Keratinocyte (primary cell): ENCODE results near the gene TET1. TPM values are rescaled to one million over a fixed set of nuclear protein-coding genes. Genes with fewer than 3 reads are reported as not detected.

ENCODE experiments used
- DNase-seq: peaks from one replicate; pipeline ENCODE4 v3.0.0-alpha.2; 2011; ENCODE audit warnings: low read depth, missing footprints, low spot score
- FAIRE-seq: peaks from 2 replicates; lab custom pipeline; 2011; peaks lifted over from hg19 to GRCh38; lab: Jason Lieb, UNC
- H2AFZ ChIP-seq: 2 replicates; pipeline ENCODE4 v1.6.0; 2012; ENCODE audit warnings: low read length, control low read depth, inconsistent platforms; ENCODE audit not compliant: control insufficient read depth
- H3K27ac ChIP-seq: 2 replicates; pipeline ENCODE4 v1.5.1; 2011; ENCODE audit warnings: low read length; ENCODE audit not compliant: control insufficient read depth, insufficient read depth
- H3K27me3 ChIP-seq: 3 replicates; pipeline ENCODE4 v1.6.0; 2011; ENCODE audit warnings: low read length; ENCODE audit not compliant: control insufficient read depth, insufficient read depth; ENCODE audit errors: extremely low read depth
- H3K36me3 ChIP-seq, 2 experiments: 2 replicates in 1 of 2; 3 replicates in 1 of 2; pipeline ENCODE4 v1.5.1; 2011; ENCODE audit warnings: low read length in 2 of 2, mild to moderate bottlenecking in 1 of 2; ENCODE audit not compliant: control insufficient read depth in 2 of 2, insufficient read depth in 2 of 2; ENCODE audit errors: extremely low read depth in 1 of 2
- H3K4me1 ChIP-seq: 3 replicates; pipeline ENCODE4 v1.5.1; 2011; ENCODE audit warnings: low read length; ENCODE audit not compliant: control insufficient read depth, insufficient read depth; ENCODE audit errors: extremely low read depth
- H3K4me2 ChIP-seq: 3 replicates; pipeline ENCODE4 v1.6.0; 2011; ENCODE audit warnings: low read depth, low read length; ENCODE audit not compliant: control insufficient read depth, insufficient read depth; ENCODE audit errors: extremely low read depth
- H3K4me3 ChIP-seq, 3 experiments: fragments of 200-600 bp in 1 of 3; sonication (generic) in 1 of 3; 2 replicates in 2 of 3; 3 replicates in 1 of 3; pipeline ENCODE4 v1.5.1; 2011 to 2016; ENCODE audit warnings: low read length in 3 of 3, mild to moderate bottlenecking in 3 of 3, control low read depth in 2 of 3, inconsistent platforms in 1 of 3, low read depth in 1 of 3, mixed read lengths in 1 of 3, mixed run types in 1 of 3, moderate library complexity in 1 of 3; ENCODE audit not compliant: control insufficient read depth in 2 of 3, insufficient read depth in 2 of 3; ENCODE audit errors: extremely low read depth in 1 of 3
- H3K79me2 ChIP-seq: 2 replicates; pipeline ENCODE4 v1.6.0; 2012; ENCODE audit warnings: low read length; ENCODE audit not compliant: control insufficient read depth, insufficient read depth
- H3K9ac ChIP-seq: 3 replicates; pipeline ENCODE4 v1.6.0; 2011; ENCODE audit warnings: low read length; ENCODE audit not compliant: control insufficient read depth, insufficient read depth; ENCODE audit errors: extremely low read depth
- H3K9me1 ChIP-seq: 3 replicates; pipeline ENCODE4 v1.6.0; 2011; ENCODE audit warnings: low read length; ENCODE audit not compliant: control insufficient read depth, insufficient read depth; ENCODE audit errors: extremely low read depth
- H3K9me3 ChIP-seq: 2 replicates; pipeline ENCODE4 v1.5.1; 2012; ENCODE audit warnings: low read depth, low read length; ENCODE audit not compliant: control insufficient read depth
- H4K20me1 ChIP-seq: 3 replicates; pipeline ENCODE4 v1.6.0; 2011; ENCODE audit warnings: low read length; ENCODE audit not compliant: control insufficient read depth, insufficient read depth; ENCODE audit errors: extremely low read depth
- EZH2 ChIP-seq: IDR thresholded peaks from one replicate; pipeline ENCODE4 v1.6.1; 2012; ENCODE audit warnings: inconsistent platforms, mild to moderate bottlenecking, low read length, moderate library complexity
- dilution Hi-C: fragments of 300-500 bp; cut with MboI; formaldehyde crosslinking; loops from one replicate; pipeline ENCODE4 v1.7.0; 2020; ENCODE audit warnings: low sequenced_read_pairs; ENCODE audit not compliant: extremely low pct_ligation_motif_present
- polyA plus RNA-seq, 5 experiments: library from polyadenylated mRNA; depleted of rRNA in 3 of 5; stranded (reverse) in 3 of 5; stranded (forward) in 1 of 5; unstranded in 1 of 5; fragments of >200 nt; gene quantifications; 1 replicate in 1 of 5; 2 replicates in 3 of 5; 3 replicates in 1 of 5; pipeline versions ENCODE4 v1.2.1 to v1.2.3, GENCODE V29; 2011 to 2012; ENCODE audit warnings: missing spikeins in 2 of 5, low read depth in 1 of 5, low replicate concordance in 1 of 5
- TF ChIP-seq, protein P1 (sequence below), 3 experiments: IDR thresholded peaks in 1 of 3; conservative IDR thresholded peaks in 1 of 3; optimal IDR thresholded peaks in 1 of 3; 2 replicates in 2 of 3; 3 replicates in 1 of 3; pipeline versions ENCODE3 to v1.5.1; 2011; ENCODE audit warnings: low read length in 3 of 3, mild to moderate bottlenecking in 3 of 3, moderate library complexity in 2 of 3, control low read depth in 1 of 3, inconsistent platforms in 1 of 3; ENCODE audit not compliant: insufficient read depth in 2 of 3; ENCODE audit errors: extremely low read depth in 1 of 3

TET1 gene
- polyA plus RNA-seq, 1 donor (not counting 4 experiments of a cell fraction or from before 2014, with no cell fraction given), result 0.08 TPM

DNA sequence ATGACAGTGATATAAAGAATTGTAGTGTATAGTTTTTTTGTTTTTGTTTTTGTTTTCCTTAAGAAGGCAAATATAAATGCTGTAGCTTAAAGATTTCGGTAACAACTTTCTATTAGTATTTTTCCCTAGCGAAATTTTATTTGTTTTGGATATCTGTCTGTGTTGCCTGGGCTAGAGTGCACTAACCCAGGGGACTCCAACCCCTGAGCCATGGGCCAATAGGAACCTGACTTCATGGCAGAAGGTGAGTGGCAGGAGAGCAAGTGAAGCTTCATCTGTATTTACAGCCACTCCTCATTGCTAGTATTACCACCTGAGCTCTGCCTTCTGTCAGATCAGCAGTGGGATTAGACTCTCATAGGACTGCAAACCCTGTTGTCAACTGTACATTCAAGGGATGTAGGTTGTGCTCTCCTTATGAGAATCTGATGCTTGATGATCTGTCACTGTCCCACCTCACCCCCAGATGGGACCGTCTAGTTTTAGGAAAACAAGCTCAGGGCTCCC, 95.5 kb downstream of the TET1 start:
- Histone ChIP-seq H3K9me1 (no peaks in the 10 kb centered on the region), H3K9me3 (no peaks in the 10 kb centered on the region), H3K9ac (no peak overlapping the region), H3K36me3 (no peaks in the 10 kb centered on the region), H4K20me1 (no peaks in the 10 kb centered on the region), H3K4me3 (no peak overlapping the region), H3K27ac (no peak overlapping the region), H3K79me2 (no peaks in the 10 kb centered on the region), H3K4me1 (no peaks in the 10 kb centered on the region), H2AFZ (no peak overlapping the region), H3K27me3 (no peaks in the 10 kb centered on the region), H3K4me2 (no peak overlapping the region)
- FAIRE-seq (no peak), DNase-seq (no peak)
- dilution Hi-C loops, result no loop called here
- TF ChIP-seq, protein P1, sequence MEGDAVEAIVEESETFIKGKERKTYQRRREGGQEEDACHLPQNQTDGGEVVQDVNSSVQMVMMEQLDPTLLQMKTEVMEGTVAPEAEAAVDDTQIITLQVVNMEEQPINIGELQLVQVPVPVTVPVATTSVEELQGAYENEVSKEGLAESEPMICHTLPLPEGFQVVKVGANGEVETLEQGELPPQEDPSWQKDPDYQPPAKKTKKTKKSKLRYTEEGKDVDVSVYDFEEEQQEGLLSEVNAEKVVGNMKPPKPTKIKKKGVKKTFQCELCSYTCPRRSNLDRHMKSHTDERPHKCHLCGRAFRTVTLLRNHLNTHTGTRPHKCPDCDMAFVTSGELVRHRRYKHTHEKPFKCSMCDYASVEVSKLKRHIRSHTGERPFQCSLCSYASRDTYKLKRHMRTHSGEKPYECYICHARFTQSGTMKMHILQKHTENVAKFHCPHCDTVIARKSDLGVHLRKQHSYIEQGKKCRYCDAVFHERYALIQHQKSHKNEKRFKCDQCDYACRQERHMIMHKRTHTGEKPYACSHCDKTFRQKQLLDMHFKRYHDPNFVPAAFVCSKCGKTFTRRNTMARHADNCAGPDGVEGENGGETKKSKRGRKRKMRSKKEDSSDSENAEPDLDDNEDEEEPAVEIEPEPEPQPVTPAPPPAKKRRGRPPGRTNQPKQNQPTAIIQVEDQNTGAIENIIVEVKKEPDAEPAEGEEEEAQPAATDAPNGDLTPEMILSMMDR (optimal IDR thresholded peaks at IDR 0.05 in 1 of 3, IDR thresholded peaks at IDR 0.05 in 1 of 3, conservative IDR thresholded peaks at IDR 0.05 in 1 of 3; ENCODE audit: extremely low read depth in 1 of 3, insufficient read depth in 2 of 3, low read length in 3 of 3), result no peak
- TF ChIP-seq EZH2, result no peak

DNA sequence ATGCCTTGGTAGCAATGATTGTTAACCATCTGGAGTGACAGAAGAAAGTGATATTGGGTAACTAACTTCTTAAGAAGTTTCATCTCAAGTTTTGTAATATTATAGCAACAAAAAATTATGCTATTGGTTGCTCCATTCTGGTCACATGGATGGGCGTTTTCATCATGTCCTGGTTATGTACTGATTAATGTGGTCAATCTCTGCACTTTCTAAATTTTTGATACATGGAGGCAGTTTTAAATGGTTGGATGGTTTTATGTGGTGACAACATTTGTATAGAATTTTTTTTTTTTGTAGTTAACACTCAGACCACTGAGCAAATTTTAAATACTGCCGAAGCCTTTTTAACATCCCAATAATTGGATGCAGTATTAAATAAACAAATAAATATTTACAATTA, 105.7 kb downstream of the TET1 start:
- Histone ChIP-seq H3K27ac (peak overlapping the region; percentile 20), H3K79me2 (no peaks in the 10 kb centered on the region), H3K27me3 (no peaks in the 10 kb centered on the region), H3K4me2 (peak overlapping the region; percentile 27), H4K20me1 (no peaks in the 10 kb centered on the region), H3K9ac (no peak overlapping the region), H3K4me1 (peaks cover 13% of the 10 kb centered on the region), H2AFZ (no peak overlapping the region), H3K4me3 (no peak overlapping the region), H3K36me3 (no peaks in the 10 kb centered on the region), H3K9me1 (no peaks in the 10 kb centered on the region), H3K9me3 (no peaks in the 10 kb centered on the region)
- dilution Hi-C loops, result no loop called here
- DNase-seq (no peak), FAIRE-seq (no peak)
- TF ChIP-seq, protein P1 (optimal IDR thresholded peaks at IDR 0.05 in 1 of 3, IDR thresholded peaks at IDR 0.05 in 1 of 3, conservative IDR thresholded peaks at IDR 0.05 in 1 of 3; ENCODE audit: extremely low read depth in 1 of 3, insufficient read depth in 2 of 3, low read length in 3 of 3), result no peak
- no peak for TF ChIP-seq EZH2
